IPS-NIHi7 (cell line): ENCODE data around the gene MSMB.

Experiments
- DNase-seq: peaks from one replicate; pipeline ENCODE4 v3.0.0; 2012; ENCODE audit warnings: mixed read lengths; ENCODE audit errors: extremely low spot score

MSMB gene

DNA sequence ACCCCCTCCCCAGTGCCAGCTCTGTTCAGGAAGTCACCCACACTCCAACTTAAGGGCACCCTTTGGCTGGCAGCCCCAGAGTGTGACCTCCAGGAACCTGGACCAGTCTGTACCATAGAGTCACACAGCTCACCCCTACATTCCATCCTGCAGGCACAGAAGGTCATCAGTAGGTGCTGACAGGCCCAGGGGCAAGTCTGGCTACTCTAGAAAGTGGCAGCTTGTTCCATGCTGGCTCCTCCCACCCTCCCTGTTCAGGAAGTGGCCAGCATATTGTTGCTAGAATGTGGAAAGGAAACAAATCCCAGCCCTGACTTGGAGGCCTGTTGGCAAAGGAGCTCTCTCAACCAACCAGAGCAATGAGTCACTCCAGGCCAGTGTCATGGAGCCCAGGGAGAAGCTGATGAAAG lies 12.5 kb downstream of the MSMB start:
- DNase-seq, result no peak

DNA sequence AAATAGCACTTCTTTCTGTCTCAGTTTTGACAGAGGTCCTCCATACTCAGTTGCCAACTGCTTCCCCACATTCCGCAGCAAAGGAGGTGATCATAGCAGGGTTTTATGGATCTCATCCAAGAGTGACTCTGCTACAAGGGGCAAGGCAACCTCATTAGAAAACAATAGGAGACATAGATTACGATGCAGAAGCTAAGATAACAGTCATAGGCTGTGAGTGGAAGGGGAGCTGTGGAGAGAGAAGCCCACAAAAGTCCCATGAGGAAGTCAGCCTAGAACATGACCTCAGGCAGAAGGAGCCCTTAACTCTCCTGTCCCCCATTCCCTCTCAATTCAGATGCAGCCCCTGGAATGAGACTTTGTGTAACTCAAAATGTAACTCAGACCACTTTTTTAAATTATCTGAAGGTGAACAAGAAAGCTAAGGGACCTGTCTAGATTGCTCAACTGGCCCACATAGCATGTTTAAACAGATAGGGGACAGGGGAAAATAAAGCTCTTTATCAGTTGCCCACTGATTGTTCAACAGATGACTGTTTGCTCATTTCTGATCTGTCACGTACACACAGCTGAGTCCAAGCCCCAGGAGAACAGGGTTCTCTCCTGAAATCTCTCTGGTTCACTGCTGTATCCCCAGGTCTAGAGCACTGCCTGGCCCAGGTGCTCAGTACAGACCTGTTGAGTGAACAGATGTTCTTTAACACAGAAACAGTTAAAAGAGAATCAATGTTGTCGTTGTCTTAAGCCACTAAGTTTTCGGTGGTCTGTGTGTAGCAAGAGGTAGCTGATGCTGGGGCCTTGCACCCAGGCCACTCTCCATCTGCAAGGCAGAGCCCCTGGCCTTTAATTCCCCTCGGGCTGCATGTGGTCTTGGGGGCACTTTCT lies 14.2 kb downstream of the MSMB start:
- DNase-seq, result no peak

DNA sequence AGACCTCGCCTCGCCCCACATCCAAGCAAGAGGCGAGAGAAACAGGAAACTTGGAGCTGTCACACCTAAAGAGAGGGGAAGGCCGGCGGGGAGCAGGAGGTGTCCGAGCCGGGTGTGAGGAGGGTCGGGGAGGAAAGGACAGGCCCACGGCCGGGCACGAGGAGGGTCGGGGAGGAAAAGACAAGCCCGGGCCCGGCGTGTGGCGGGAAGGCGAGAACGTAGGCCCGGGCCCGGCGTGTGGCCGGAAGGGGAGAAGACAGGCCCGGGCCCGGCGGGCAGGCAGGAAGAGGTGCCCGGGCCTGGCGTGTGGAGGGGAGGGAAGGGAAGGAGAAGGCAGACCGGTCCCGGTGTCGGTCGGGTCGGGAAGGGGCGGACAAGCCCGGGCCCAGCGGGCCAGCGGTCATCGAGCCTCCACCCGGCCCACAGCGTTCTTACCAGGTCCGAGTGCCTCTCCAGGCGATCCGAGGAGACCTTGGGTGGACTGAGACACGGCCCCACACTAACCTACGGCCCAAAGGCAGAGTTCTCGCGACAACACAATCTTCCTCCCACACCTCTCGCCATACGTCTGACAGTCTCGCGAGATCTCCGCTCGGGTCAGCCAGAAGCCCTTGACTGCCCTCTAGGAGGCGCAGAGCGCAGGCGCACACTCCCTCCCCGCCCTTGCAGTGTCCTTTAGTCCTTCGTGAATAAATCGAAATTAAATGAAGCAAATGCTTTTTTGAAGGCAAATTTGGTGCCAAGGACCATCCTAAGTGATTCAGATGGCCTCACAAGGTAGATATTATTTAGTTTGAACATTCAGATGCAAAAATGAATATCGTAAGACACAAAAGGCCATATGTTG lies 15.8 kb downstream of the MSMB start, which contains the start of gene NCOA4:
Gene NCOA4, minus strand, starts transcription at position 533 of the 847 bp plus-strand sequence. CDS start 13,943 bp downstream, outside the sequence.
- peak; percentile 96 for DNase-seq

DNA sequence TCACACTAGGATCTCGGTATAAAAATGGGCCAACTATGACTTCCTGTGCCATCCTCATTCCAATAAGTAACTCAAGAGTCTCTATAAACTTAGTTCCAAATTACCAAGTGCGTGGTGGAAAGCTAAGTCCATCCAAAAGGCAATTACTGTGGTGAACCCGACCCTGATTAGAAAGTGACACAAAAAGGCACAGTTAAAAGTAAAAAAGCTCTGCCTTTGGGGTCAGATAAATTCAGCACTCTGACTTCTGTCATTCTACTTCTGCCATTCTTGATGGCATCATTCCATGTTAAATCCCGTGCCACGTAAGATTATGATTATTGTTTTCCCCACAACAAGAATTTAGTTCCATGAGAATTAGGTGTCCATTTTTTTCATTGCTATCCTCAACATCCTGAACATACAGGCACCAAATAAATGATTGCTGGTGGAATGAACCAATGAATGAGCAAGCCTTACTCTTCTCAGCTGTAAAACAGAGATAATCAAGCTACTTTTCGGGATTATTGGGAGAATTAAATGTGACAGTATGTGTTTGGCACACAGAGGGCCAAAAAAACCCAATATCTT lies 16.5 kb downstream of the MSMB start:
- no peak for DNase-seq

DNA sequence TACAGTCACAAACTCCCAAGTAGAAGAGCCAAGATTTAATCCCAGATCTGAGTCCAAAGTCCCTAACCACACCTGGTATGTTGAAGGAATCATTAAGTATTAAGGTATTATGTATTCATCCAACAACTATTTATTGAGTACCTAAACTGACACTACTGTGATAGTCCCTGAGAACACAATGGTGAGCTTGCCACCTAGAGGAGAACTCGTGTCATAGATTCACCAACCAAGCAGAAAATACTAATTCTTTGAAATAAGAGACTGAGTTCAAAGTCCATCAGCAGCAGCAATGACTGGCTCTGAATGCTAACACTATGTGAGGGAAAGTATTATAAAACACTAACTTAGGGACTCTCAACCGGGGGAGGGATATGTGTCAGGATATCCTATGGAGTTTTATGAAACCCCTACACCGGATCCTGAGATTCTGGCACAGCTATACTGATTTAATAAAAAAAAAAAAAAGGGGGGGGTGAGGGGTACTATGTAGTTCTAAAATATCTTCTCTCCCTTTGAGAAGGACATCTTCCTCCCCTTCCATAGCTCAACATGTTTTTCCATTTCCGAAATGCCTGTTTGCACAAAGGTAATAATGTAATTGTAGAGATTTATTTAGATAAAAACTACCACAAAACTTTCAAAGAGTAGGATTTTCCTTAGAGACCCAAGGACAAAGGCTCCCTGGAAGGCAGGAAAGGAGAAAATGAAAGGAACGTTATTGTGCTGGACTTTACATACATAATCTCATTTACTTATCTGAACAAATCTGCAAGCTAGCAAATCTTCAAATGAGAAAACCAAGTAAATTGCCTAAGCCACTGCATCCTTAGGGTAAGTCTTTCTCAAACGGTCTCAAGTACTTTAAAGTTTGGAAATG lies 17.2 kb downstream of the MSMB start:
- DNase-seq, result peak; percentile 34

DNA sequence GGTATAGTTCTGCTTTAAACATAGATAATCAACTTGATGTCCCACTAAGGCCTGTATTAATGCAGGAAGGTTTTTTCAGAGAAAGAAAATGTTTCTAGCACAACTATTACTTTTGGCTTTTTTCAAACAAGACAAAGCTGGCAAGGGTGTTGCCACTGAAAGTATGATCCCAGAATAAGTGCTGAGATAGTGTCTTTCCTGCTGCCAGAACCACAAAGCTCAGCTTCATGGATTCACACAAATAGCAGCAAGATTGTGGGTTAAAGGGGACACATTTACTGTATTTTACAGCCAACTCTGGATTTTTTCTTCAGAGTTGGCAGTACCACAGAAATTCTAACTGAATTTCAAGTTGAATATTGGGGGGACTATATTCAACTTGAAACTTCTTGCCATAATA lies 20.0 kb downstream of the MSMB start:
- DNase-seq, result no peak

DNA sequence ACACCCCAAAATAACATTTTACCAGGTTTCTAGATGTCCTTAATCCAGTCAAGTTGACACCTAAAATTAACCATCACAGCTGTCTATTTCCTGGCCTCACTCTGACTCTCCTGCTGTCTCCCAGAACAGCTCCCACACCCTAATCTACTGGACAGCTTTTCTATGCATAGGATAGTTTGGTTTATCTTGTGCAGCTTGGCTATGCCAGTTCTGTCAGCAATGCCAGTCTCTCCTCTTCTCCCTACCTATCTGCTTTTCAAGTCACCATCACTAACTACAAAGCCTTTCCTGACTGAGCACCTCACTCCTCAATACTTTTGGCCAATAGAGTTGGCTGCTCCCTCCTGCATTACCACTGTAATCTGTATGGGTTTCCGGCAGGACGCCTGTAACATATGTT lies 20.7 kb downstream of the MSMB start:
- no peak for DNase-seq

DNA sequence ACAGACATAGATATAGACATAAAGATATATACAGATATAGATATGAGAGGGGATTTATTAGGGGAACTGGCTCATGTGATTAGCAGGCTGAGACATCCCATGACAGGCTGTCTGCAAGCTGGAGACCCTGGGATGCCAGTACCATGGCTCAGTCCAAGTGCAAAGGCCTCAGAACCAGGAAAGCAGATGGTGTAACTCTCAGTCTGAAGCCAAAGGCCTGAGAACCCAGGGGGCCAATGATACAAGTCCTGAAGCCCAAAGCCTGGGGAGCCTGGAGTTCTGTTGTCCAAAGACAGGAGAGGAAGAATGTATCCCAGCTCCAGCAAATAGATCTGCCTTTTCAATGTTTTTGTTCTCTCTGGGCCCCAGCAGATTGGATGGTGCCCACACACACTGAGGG lies 21.1 kb downstream of the MSMB start:
- no peak for DNase-seq

DNA sequence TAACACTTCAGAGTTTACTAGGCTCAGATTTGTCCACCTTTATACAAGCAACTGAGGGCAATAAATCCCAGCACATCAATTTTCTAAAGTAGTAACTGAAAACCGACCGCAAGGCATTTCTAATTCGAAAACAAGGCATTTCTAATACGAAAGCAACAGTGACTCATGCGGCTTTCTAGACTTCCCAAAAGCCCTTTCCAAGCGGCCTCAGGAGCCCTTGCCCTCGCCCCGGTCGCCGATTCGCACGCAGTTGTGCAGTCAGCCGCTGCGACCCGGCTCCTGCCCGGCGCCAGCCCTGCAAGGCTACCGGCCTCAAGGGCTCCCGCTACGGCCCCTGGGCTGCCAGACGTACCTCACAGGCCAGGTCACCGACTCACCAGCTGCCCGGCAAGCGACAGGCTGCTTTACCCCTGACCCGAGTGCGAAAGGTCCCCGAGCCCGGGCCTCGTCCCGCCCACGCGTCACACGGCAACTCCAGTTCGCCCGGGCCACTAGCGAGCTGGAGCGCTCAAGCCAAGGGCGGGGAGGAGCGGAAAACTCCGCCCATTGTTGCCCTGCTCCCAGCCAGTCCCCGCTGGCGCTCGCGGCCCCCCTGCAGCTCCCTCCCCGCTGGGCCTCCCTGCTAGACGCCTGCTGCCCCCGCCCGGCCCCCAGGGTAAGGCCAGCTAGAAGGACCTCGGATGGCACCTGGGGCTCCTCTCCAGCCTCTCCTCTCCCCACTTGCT lies 22.9 kb downstream of the MSMB start:
- DNase-seq, result peak; percentile 89

DNA sequence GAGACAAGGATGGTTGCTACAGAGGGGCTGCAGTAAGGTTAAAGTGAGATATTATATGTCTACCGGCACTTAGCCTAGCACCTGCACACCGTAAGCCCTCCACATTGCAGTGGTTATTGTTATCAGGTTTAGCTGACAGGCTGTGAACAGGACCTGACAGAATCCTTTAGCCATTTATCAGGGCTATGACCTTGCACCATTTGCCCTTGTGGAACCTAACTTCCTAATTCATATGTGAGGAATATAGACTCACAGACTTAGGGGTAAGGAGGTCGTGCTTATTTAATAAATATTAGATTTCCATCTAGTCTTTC lies 25.8 kb downstream of the MSMB start:
- no peak for DNase-seq

DNA sequence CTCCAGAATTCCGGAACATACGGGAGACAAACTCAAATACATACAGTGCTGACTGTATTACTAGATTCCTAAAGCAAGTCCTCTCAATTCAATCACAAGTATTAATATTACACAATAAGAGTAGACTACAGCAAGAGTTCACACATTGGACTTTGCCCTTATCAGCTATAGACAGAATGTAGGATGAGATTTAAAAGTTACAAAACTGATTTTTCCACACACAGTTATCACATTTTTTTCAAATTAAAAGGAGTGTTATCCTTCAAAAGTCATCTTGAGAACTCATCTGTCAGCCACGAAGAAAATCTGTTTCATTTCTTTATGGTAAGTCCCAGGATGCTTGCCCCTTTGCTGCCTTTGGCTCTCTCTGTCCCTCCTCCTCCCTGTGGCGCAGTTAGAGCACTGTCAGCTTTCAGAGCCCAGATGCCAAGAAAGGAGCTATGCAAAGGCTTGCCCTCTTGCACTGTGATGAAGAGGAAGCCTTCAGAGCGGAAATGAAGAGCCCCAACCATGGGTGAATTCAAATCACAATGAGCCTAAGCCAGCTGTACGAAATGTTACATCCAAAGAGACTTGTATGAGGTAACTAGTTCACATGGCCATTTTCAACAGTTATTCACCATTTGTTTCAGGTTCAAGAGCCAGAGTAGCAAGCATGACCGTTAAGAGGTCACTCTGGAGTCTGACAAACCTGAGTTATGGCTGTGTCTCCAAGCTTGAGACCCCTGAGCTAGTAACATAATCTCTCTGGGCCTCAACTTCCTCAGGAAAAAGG lies 26.3 kb downstream of the MSMB start:
- no peak for DNase-seq

DNA sequence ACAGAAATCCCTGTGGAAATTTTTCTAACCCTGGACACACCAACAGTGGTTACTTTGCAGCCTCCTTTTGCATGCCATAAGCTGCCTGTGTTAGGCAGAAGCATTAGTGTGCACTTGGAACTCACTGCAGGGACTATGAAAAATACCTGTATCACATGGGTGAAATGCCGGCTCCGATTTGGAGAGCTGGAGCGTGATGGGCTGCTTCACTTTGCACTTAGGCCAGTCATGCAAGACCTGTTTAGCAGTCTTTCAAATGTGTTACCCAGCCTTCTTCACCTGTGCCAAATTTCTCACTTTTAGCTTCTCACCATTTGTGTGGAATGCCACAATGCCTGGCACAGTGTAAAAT lies 26.9 kb downstream of the MSMB start:
- DNase-seq, result no peak

DNA sequence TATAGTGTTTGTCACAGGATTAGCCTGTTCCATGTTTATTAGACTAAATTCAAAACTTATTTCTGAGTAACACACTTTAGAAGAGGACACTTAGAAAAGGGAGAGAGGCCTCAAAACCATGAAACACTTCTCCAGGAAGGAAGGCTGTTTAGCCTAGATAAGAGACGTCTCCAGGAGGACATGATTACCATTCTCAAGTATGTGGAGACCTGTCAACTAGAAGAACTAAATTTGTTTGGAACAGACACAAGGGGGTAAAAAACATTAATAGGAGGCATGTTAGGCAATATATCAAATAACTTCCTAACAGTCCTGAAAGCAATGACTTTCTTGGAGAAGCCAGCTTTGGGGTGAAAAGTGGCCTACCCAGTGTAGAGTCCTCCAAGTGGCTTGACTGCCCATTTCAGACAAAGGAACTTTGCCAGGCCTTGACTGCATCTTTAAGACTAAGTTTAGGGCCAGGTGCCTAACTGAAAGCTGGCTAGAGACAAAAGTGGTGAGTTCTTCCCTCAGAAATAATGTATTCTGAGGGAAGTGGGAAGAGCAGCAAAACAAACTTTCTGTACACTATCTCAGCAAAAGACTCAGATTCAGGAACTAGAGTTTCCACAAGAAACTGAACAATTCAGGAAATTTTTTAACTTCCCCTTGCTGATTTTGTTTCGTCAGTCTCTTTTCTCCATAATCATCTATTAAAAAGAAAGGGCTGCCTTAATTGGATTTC lies 27.5 kb downstream of the MSMB start:
- no peak for DNase-seq

DNA sequence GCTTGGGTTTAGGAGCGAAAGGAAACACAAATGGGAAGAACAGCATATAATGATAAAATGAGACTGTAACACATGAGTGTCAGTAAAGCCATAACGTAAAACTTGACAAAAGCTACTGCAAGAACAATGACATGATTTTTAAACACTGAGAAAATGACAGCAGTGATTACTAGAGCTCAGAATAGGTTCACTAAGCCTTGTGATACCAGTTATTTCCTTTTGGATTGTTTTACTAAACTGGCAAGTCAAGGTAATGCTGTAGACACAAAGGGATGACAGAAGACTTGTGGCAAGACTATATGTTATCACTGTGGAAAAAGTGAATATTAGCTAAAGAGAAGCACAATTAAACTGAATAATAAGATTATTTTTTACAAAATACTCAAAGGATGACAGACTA lies 28.3 kb downstream of the MSMB start:
- no peak for DNase-seq

DNA sequence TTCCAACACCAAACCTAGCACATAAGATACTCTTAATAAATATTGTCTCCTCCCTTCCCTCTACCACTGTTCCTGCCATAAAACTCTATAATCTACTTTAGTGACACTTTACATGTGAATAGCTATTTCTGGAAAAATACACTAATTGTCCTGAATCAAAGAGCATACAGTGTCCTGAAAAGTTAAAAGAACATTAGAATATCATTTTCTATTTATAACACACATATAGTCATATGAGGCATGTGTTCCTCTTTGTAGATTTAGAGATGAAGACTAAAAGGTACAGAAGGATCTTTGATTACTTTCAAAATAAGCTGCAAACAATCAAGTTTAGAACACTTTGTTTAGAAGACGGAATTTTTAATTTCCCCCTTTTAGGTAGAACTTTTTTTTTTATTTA lies 29.3 kb downstream of the MSMB start:
- no peak for DNase-seq

DNA sequence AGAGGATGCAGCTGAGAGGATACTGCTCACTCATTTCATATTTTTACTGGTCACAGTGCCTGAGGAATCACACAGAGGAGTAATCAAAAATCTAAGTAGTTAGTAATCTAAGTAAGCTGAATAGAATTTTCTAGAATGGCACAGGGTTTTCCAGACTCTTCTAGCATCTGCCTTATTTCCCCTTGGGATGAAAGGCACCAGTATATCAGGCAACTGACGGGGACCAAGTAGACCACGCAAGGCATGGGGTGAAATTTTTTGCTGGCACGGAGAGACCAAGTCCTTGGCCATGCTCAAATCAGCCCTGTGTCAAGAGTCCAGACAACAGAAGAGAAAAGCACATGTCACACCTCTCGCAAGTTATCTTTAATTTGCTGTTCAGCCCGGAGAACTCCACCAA lies 29.9 kb downstream of the MSMB start:
- no peak for DNase-seq

DNA sequence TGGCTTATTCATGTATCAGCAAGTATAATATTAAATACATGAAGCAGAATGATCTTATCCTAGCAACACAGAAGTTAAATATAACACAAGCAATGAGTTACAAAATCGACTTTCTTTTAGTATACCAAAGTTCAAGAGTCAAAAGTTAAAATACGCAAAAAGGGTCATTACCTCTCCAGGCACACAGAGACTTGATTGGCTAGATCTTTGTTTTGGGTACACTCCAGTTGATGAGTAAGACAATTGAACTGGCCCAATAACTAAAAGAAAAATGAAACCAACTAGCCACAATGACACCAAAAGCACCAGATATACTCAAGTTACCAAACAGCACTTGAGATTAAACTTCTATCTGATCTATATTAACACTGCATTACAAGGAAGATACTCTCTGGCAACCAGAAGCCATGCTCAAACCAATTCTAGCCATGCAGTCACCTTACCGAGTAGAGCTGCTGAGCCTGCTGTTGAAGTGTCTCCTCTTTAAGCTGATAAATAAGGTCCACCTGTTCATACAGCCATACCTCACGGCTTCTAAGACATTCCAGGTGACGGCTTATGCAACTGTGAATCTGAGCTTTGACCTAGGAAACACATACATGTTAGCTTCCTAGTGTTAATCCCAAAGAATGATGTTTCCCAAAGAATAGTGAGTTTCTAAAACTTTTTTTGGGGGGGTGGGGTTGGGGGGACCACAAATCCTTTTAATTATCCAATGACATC lies 31.2 kb downstream of the MSMB start:
- no peak for DNase-seq

DNA sequence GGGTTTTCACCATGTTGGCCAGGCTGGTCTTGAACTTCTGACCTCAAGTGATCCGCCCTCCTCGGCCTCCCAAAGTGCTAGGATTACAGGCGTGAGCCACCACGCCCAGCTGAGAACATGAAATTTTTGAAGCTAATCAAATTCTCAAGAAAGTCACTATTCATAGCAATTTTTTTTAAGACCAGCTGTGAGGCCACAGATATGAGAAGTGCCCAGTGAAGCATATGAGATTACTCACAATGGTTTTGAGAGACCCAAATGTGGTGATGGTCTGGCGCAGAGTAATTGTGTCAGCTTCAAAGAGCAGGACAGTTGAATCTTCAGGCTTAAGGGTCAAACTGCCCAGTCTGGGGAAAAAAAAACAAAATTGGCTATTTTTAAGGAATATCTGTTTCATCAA lies 31.9 kb downstream of the MSMB start:
- no peak for DNase-seq

DNA sequence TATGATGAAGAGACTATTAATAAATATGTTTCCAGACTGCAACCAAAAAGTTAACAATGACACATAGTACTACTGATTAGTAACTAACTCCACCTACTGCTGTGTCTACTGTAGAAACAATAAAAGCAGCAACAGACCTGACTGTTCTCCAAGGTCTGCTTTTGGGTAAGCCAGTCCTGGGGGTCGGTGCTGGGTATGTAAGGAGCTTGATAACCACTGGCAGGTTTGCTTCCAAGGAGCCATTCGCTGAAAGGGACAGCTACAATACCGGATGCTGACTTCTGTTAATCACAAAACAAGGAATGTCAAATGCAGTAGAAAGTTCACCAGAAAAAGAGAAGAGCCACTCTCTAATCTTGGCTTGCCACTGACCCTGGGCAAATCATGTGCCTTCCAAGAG lies 33.3 kb downstream of the MSMB start:
- no peak for DNase-seq
